Measurements from ENCODE around the gene PRSS8. TPM values are rescaled to one million over a fixed set of nuclear protein-coding genes. Genes with fewer than 3 reads are reported as not detected.
A peak's percentile ranks its signal among the peaks of the same experiment; 100 is the strongest.
"Not testable (repeated sequence)": the region's sequence is repeated elsewhere in the genome, so short reads cannot be mapped to it uniquely, and the experiment has no call there.

The PRSS8 gene
- total RNA-seq, 1 donor from 2014 or later: 84.7 TPM

- TF ChIP-seq CTCF (conservative IDR thresholded peaks at IDR 0.05): no peak
- H3K27ac Mint-ChIP-seq: peak overlapping the region; percentile 36
- no peaks in the 10 kb centered on the region for H3K9me3 Mint-ChIP-seq
Observed at GRCh38 chr16:31157136-31157535, 21.6 kb upstream of the PRSS8 start.

GRCh38 chr16:31150976-31151375 lies 15.4 kb upstream of the PRSS8 start:
- H3K27me3 Mint-ChIP-seq: peaks cover 38% of the 10 kb centered on the region
- H3K4me1 Mint-ChIP-seq (ENCODE audit: unreplicated experiment); H3K9me3 Mint-ChIP-seq; DNase-seq (ENCODE audit: extremely low spot score, unreplicated experiment); H3K27ac Mint-ChIP-seq; H3K4me3 Mint-ChIP-seq; H3K36me3 Mint-ChIP-seq: not testable (repeated sequence)

More at GRCh38 chr16:31157136-31157535, 21.6 kb upstream of the PRSS8 start:
- no peak overlapping the region for H3K4me3 Mint-ChIP-seq
- no peak for DNase-seq (ENCODE audit: extremely low spot score, unreplicated experiment)
- no peaks in the 10 kb centered on the region for H3K36me3 Mint-ChIP-seq
- no peaks in the 10 kb centered on the region for H3K4me1 Mint-ChIP-seq (ENCODE audit: unreplicated experiment)
- peaks cover 17% of the 10 kb centered on the region for H3K27me3 Mint-ChIP-seq

- no peak for DNase-seq (ENCODE audit: extremely low spot score, unreplicated experiment)
- no peaks in the 10 kb centered on the region for H3K36me3 Mint-ChIP-seq
- no peak within 1 kb of the TSS for H3K27ac Mint-ChIP-seq
- H3K4me3 Mint-ChIP-seq: no peak within 1 kb of the TSS
- no peak for TF ChIP-seq CTCF (conservative IDR thresholded peaks at IDR 0.05)
- no peaks in the 10 kb centered on the region for H3K9me3 Mint-ChIP-seq
- peaks cover 40% of the 10 kb centered on the region for H3K27me3 Mint-ChIP-seq
- no peaks in the 10 kb centered on the region for H3K4me1 Mint-ChIP-seq (ENCODE audit: unreplicated experiment)
Observed at GRCh38 chr16:31149894-31150890, 14.7 kb upstream of the PRSS8 start, which contains the start of gene PRSS36. Gene PRSS36 (minus strand): TSS chr16:31150066. CDS start chr16:31150035, 31 bp downstream.

GRCh38 chr16:31149332-31149731 lies 13.8 kb upstream of the PRSS8 start:
- TF ChIP-seq CTCF (conservative IDR thresholded peaks at IDR 0.05): no peak
- Mint-ChIP-seq H3K27me3 (peaks cover 37% of the 10 kb centered on the region), H3K9me3 (no peaks in the 10 kb centered on the region)

GRCh38 chr16:31148896-31149295 lies 13.4 kb upstream of the PRSS8 start:
- H3K4me1 Mint-ChIP-seq (ENCODE audit: unreplicated experiment): no peaks in the 10 kb centered on the region
- H3K4me3 Mint-ChIP-seq: no peak overlapping the region
- TF ChIP-seq CTCF (conservative IDR thresholded peaks at IDR 0.05): no peak
- no peaks in the 10 kb centered on the region for H3K9me3 Mint-ChIP-seq
- no peaks in the 10 kb centered on the region for H3K36me3 Mint-ChIP-seq
- no peak overlapping the region for H3K27ac Mint-ChIP-seq
- H3K27me3 Mint-ChIP-seq: peaks cover 37% of the 10 kb centered on the region
- DNase-seq (ENCODE audit: extremely low spot score, unreplicated experiment): no peak

More at GRCh38 chr16:31149332-31149731, 13.8 kb upstream of the PRSS8 start:
- Mint-ChIP-seq H3K4me3 (no peak overlapping the region), H3K4me1 (ENCODE audit: unreplicated experiment) (no peaks in the 10 kb centered on the region), H3K27ac (no peak overlapping the region), H3K36me3 (no peaks in the 10 kb centered on the region)
- no peak for DNase-seq (ENCODE audit: extremely low spot score, unreplicated experiment)

- H3K4me1 Mint-ChIP-seq (ENCODE audit: unreplicated experiment): no peaks in the 10 kb centered on the region
- no peak overlapping the region for H3K27ac Mint-ChIP-seq
- peaks cover 37% of the 10 kb centered on the region for H3K27me3 Mint-ChIP-seq
- no peaks in the 10 kb centered on the region for H3K9me3 Mint-ChIP-seq
- no peak for TF ChIP-seq CTCF (conservative IDR thresholded peaks at IDR 0.05)
- no peaks in the 10 kb centered on the region for H3K36me3 Mint-ChIP-seq
- no peak for DNase-seq (ENCODE audit: extremely low spot score, unreplicated experiment)
- peak overlapping the region; percentile 78 for H3K4me3 Mint-ChIP-seq
Observed at GRCh38 chr16:31148281-31148728, 12.8 kb upstream of the PRSS8 start.

Data from type B pancreatic cell (in vitro differentiated cells).